GM18870 (cell line): ENCODE data around the gene DHRS7B.
"Not testable (repeated sequence)": the region's sequence is repeated elsewhere in the genome, so short reads cannot be mapped to it uniquely, and the experiment has no call there.

Experiments used
- ATAC-seq: cut with Tn5 transposase; IDR thresholded peaks from one replicate; pipeline ENCODE4 v1.9.1; 2021; ENCODE audit warnings: moderate library complexity; ENCODE audit not compliant: unreplicated experiment

DHRS7B gene

GRCh38 chr17:21204935-21205334 lies 78.2 kb downstream of the DHRS7B start:
- ATAC-seq, result no peak

- ATAC-seq, result no peak
These were observed 81.6 kb downstream of the DHRS7B start for GRCh38 chr17:21208352-21208751.

GRCh38 chr17:21209511-21210175 lies 82.9 kb downstream of the DHRS7B start:
- no peak for ATAC-seq

GRCh38 chr17:21210411-21211076 lies 83.8 kb downstream of the DHRS7B start:
- no peak for ATAC-seq

- ATAC-seq, result no peak
These were observed 85.2 kb downstream of the DHRS7B start for GRCh38 chr17:21211825-21212479.

GRCh38 chr17:21212826-21213637 lies 86.3 kb downstream of the DHRS7B start:
- ATAC-seq, result no peak

- peak; percentile 9 for ATAC-seq
These were observed 86.9 kb downstream of the DHRS7B start for GRCh38 chr17:21213638-21214014.

GRCh38 chr17:21214015-21214776 lies 87.4 kb downstream of the DHRS7B start, which contains the start of gene TMEM11:
TSS of gene TMEM11 (minus strand) at chr17:21214161. CDS start at chr17:21214152, 9 bp downstream.
- peak; percentile 77 for ATAC-seq

GRCh38 chr17:21214777-21215541 lies 88.2 kb downstream of the DHRS7B start:
- peak; percentile 23 for ATAC-seq

- no peak for ATAC-seq
These were observed 89.2 kb downstream of the DHRS7B start for GRCh38 chr17:21215935-21216334.

- no peak for ATAC-seq
These were observed 90.6 kb downstream of the DHRS7B start for GRCh38 chr17:21217346-21217745.

GRCh38 chr17:21218101-21218500 lies 91.3 kb downstream of the DHRS7B start:
- no peak for ATAC-seq

GRCh38 chr17:21218831-21219380 lies 92.1 kb downstream of the DHRS7B start:
- no peak for ATAC-seq

- no peak for ATAC-seq
These were observed 96.3 kb downstream of the DHRS7B start for GRCh38 chr17:21223086-21223485.

- not testable (repeated sequence) for ATAC-seq
These were observed 100.5 kb downstream of the DHRS7B start for GRCh38 chr17:21227277-21227676.

- no peak for ATAC-seq
These were observed 101.3 kb downstream of the DHRS7B start for GRCh38 chr17:21228111-21228510.

- no peak for ATAC-seq
These were observed 102.1 kb downstream of the DHRS7B start for GRCh38 chr17:21228845-21229244.

- no peak for ATAC-seq
These were observed 104.8 kb downstream of the DHRS7B start for GRCh38 chr17:21231533-21231932.

- ATAC-seq, result no peak
These were observed 105.4 kb downstream of the DHRS7B start for GRCh38 chr17:21232033-21232749.
